GM18505 (cell line): ENCODE data around the gene PRR7.

Source experiments
- ATAC-seq: cut with Tn5 transposase; IDR thresholded peaks from one replicate; pipeline ENCODE4 v1.9.1; 2021; ENCODE audit not compliant: unreplicated experiment
- POLR2A ChIP-seq: IDR thresholded peaks from 4 replicates; pipeline ENCODE4 v1.6.1; 2011; ENCODE audit warnings: borderline replicate concordance; ENCODE audit not compliant: insufficient read depth, insufficient read length; ENCODE audit errors: extremely low read depth

Gene PRR7

DNA sequence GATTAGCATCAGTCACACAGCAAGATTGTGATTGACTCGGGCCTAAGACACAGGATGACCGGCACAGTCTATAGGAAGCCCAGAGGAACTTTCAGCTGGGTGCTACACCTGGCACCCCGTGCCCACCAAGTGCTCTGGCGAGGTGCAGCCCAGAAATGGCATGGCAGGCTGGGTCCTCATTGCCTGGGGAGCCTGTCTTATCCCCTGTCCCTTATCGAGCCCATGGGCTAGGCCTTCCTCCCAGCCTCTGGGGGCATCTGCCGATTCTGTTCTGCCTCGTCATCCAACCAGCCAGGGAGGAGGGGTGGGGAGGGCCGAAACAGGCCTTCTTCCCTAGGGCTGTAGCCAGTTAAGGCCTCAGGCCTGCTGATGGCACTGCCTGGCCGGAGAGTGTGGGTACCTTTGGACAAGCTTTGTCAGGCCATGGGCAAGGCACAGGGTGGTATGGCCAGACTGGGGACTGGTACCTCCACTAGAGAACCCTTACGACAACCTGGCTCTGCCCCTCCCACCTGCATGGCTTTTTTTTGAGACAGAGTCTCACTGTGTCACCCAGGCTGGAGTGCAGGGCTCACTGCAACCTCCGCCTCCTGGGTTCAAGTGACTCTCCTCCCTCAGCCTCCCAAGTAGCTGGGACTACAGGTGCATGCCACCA is 18.6 kb upstream of the PRR7 start:
- ATAC-seq, result no peak
- TF ChIP-seq POLR2A, result peak; percentile 42

DNA sequence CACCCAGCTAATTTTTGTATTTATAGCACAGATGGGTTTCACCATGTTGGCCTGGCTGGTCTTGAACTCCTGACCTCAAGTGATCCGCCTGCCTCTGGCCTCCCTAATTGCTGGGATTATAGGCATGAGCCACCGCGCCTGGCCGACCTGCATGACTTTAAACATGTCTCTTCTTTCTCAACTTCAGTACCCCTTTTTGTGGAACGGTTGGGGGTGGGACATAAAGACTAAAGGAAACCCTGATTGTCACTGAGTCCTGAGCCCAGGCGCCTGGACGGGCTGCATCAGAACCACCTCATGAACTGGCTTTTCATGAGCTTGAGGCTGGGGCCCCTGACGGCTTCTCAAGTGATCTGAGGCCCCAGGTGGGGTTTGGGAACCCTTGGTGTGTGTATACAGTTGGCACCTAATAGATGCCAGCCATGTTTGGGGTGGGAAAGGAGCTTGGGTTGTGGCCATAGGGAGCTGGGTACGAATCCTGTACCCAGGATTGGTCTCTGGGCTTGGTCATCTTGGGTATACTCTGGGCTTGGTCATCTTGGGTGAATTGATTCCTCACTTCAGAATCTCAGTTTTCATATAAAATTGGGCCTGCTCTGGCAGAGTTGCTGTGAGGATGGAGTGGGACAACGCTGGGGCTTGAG is 17.9 kb upstream of the PRR7 start:
- no peak for TF ChIP-seq POLR2A
- no peak for ATAC-seq

DNA sequence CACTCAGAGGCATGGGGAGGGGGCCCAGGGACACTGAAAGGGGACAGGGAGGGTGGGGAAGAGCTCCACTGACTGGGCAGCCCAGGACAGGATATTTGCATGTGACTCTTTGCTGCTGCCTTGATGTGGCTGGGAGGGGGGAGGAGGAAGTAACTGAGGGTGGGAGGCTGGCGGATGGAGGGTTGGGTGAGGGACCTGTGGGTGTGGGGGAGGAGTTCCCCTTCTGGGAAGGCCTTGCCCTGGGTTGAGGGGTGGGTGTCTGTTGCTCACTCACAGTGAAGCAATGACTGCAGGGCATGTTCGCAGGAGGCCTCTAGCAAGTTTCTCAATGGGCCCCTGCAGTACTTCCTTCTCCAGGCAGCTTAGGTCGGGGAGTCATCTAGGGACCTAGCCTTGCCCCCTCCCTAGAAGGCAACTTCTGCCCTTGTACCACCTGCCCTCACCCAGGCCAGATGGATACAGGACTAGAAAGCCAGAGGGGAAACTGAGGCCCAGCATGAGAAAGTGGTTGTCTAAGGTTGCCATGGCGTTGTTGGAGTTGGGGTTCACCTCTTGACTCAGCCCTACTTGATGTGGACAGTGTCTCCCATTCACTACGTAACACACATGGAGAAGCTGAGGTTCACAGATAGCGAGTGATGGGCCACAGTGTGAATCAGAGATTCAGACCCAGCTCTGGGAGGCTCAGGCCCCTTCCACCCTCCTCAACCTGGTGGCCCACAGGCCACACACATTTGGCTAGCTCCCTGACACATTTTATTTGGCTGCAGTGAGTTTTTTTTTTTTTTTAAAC is 17.2 kb upstream of the PRR7 start:
- peak; percentile 38 for TF ChIP-seq POLR2A
- ATAC-seq, result no peak

DNA sequence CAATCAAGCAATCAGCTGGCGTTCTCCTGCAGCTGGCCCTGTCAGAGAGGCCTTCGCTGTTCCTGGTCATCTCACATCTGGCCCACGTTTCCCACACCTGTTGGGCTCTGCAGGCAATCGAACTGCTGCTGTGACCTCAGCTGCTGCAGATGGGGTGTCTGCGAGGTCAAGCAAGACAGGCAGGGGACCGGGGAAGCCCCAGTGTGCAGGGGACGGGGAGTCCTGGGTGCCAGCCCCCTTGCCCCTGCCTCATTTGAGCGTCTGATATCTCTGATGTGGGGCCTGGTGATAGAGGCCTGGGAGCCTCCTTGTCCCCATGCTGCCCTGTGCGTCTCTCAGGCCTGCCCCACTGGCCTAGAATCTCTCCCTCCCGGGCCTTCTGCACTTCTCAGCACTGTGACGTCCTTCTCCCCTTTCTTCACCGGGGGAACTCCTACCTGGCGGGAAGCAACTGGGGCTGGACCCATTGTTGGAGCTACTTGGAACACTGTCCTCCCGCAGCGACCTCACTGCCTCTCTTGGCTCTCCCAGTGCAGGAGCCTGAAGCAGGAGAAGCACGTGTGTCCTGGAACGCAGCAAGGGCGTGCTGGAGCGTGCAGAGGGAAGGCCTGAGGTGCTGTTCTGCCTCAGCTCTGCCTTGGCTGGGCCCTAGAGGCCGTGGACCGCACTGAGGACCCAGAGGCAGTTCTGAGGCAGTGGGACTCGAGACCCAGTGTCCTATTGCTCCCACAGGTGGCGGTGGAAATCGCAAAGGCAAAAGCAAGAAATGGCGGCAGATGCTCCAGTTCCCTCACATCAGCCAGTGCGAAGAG is 16.3 kb upstream of the PRR7 start:
- TF ChIP-seq POLR2A, result peak; percentile 18
- ATAC-seq, result no peak

DNA sequence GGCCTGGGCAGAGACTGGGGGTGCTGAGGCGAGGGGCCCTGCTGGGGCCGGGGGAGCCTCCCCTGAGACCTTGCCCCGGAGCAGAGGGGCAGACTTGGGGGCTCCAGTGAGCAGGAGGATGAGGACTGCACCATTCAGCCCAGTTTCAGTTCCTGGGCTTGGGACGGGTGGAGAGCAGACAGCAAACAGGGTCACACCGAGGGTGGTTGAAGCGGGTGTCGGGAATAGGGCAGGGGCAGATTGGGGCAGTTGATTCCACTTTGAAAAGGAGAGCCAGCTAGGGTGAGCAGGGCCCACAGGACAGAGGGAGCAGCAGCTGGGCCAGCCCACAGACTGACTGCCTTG is 15.7 kb upstream of the PRR7 start:
- ATAC-seq, result no peak
- TF ChIP-seq POLR2A, result no peak

DNA sequence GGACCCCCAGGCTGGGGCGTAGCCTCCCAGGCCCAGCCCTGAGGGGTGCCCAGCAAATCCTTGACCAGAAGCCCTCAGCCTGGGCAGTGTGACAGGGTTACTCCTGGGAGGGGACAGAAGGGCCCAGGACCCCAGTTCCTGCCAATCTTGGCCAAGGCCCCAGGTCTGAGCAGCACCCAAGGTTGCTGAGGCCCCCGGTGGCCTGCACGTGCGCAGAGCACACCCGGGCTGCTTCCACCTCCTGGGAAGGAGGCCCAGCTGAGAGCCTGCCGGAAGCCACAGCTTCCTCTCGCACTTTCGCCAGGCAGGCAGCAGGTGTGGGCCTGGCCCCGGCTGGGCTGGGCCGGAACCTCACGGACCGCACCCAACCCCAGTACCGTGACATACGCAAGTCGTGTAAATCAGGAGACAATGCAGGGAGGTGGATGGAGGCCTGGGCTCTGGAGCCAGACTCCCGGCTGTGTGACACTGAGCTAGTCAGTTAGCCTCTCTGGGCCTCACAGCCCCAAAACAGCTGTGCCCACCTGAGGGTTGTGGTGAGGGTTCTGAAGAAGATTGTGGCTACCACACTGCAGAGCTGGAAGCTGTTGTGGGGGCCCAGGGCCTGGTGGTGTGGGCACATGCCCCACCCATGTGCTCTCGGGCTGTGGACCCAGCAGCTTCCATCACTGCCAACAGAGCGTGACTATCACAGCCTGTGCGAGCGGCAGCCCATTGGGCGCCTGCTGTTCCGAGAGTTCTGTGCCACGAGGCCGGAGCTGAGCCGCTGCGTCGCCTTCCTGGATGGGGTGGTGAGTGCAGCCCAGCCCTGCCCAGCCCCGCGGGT is 15.1 kb upstream of the PRR7 start:
- TF ChIP-seq POLR2A, result peak; percentile 58
- ATAC-seq, result peak; percentile 37

DNA sequence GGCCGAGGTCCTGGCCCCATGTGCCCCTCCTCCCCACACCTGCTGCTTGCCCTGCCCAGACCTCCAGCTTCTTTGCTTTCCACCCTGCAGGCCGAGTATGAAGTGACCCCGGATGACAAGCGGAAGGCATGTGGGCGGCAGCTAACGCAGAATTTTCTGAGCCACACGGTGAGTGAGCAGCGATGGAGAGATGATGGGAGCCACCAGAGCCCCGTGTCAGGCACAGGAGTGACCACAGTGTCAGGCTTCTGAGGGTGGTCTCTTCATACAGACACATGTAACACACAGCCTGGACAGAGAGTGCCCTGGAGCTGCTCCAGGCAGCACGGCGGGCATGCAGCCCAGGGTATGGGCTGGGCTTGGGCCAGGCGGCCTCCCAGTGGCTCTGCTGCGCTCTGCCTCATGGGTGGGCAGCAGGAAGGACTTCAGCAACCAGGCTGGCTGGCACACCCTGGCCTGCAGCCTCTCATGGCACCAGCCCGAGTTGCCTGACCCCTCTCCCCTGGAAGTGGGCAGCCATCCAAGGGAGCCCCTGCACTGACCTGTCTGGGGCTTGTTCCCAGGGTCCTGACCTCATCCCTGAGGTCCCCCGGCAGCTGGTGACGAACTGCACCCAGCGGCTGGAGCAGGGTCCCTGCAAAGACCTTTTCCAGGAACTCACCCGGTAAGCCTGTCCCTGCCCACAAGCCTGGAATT is 14.3 kb upstream of the PRR7 start:
- no peak for ATAC-seq
- no peak for TF ChIP-seq POLR2A

DNA sequence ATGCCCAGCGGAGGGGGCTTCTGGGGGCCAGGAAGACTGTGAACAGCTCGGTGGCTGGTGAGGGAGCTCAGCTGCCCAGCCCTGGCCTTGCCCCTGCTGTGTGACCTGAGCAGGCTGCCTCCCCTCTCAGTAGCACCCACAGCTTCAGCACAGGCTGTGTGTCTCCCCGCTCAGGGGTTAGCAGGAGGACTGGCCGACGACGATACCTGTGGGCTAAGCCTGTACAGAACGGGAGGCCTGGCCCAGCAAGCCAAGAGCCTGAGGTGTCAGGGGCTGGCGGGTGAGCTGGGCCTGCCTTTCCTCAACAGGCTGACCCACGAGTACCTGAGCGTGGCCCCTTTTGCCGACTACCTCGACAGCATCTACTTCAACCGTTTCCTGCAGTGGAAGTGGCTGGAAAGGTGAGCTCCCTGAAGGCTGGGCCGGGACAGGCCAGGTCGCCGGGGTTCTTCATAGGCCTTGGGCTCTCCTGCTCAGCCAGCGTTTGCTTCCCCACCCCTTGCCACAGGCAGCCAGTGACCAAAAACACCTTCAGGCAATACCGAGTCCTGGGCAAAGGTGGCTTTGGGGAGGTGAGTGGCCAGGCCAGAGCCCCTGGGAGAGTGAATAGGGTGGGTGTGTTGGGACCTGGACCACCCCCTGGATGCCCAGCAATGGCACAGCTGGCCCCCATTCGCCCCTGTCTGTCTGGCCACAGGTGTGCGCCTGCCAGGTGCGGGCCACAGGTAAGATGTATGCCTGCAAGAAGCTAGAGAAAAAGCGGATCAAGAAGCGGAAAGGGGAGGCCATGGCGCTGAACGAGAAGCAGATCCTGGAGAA is 13.6 kb upstream of the PRR7 start:
- no peak for TF ChIP-seq POLR2A
- no peak for ATAC-seq

DNA sequence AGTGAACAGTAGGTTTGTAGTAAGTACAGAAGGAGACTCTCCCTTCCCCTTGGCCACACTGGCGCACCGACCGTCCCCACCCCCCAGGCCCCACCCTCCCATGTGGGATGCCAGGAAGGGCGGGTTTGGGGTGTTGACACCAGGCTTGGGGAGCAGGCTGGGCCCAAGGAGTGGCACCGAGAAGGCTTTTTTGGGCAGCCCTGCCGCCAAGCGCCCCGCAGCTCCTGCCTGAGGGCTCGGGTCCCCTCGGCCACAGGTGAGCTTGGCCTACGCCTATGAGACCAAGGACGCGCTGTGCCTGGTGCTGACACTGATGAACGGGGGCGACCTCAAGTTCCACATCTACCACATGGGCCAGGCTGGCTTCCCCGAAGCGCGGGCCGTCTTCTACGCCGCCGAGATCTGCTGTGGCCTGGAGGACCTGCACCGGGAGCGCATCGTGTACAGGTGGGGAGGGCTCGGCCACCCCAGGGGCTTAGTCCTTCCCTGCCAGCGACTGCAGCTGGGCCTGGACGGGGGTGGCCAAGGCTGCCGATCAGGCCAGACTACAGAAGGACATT is 12.9 kb upstream of the PRR7 start:
- TF ChIP-seq POLR2A, result no peak
- no peak for ATAC-seq

DNA sequence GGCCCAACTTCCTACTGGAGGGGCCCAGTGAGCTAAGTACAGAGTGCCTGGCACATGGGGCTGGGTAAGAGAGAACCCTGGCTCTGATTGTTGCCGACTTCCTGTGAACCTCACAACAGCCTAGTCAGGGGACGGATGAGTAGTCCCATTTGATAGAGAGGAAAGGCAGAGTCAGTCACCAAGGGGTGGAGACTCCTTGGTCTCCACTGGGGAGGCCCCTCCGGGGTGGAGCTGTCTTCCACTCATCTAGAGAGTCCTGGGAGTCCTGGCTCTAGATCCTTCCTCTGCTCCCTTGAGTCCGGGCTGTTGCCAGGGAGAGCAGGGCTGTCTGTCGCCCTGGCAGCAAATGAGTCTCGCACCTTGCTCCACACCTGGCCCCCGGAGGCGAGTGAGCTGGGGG is 12.2 kb upstream of the PRR7 start:
- ATAC-seq, result no peak
- TF ChIP-seq POLR2A, result no peak
